Measurements from ENCODE around the gene KCNJ6.

- TF ChIP-seq CTCF (IDR thresholded peaks at IDR 0.05) (no peak), POLR2AphosphoS5 (IDR thresholded peaks at IDR 0.05) (no peak)
These were observed 171.7 kb downstream of the KCNJ6 start for GRCh38 chr21:37744551-37744950.
